HG03066 (cell line): ENCODE results near the gene SSR1.
"Not testable (repeated sequence)": the region's sequence is repeated elsewhere in the genome, so short reads cannot be mapped to it uniquely, and the experiment has no call there.

Source experiments
- ATAC-seq: cut with Tn5 transposase; IDR thresholded peaks from one replicate; pipeline ENCODE4 v1.9.1; 2021; ENCODE audit warnings: low read depth; ENCODE audit not compliant: unreplicated experiment

Gene SSR1

DNA sequence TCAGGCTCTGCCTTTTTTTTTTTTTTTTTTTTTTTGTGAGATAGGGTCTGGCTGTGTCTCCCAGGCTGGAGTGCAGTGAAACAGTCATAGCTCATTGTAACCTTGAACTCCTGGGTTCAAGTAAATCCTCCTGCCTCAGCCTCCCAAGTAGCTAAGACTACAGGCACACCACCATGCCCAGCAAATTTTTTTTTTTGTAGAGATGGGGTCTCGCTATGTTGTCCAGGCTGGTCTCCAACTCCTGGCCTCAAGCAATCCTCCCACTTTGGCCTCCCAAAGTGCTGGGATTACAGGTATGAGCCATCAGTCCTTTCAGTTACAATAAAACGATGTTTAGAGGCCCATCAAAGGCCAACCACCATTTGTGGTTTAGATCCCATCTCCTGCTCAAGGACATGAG, 6.4 kb upstream of the SSR1 start:
- not testable (repeated sequence) for ATAC-seq

DNA sequence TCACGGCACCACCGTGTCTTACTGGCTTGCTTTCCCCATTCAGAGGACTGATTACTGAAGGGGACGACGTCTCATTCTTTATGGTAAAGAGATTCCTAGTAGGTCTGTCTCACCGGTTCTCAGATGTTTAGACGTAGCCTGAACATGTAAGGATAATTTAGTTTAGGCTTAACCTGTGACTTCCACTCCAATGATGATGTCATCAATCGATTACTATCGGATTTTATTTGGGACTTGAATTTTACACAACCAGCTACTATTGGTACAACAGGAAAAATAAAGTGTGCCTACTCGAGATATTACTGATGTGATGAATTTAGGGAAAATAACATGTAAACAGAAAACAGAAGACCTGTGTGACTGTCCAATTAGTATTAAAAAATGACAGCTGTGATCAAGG, 4.5 kb upstream of the SSR1 start:
- ATAC-seq = no peak

DNA sequence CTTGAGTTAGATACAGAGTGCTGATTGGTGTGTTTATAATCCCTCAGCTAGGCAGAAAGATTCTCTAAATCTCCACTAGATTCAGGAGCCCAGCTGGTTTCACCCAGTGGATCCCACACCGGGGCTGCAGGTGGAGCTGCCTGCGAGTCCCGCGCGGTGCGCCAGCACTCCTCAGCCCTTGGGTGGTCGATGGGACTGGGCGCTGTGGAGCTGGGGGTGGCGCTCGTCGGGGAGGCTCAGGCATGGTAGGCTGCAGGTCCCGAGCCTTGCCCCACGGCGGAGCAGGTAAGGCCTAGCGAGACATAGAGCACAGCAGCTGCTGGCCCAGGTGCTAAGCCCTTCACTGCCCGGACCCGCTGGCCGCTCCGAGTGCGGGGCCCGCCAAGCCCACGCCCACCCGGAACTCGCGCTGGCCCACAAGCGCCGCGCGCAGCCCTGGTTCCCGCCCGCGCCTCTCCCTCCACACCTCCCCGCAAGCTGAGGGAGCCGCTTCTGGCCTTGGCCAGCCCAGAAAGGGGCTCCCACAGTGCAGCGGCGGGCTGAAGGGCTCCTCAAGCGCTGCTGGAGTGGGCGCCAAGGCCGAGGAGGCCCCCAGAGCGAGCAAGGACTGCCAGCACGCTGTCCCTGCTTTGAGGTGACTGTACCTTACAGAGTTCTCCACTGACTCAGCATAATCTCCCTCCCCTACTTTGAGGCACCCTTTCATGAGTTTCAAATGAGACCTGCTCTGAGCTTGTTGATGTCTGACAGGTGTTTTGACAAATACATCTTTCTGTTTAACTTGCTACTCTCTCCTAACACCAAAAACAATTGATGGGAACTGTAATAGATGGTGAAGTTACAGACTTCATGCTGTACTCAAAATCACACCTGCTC, 3.9 kb upstream of the SSR1 start:
- ATAC-seq = no peak

DNA sequence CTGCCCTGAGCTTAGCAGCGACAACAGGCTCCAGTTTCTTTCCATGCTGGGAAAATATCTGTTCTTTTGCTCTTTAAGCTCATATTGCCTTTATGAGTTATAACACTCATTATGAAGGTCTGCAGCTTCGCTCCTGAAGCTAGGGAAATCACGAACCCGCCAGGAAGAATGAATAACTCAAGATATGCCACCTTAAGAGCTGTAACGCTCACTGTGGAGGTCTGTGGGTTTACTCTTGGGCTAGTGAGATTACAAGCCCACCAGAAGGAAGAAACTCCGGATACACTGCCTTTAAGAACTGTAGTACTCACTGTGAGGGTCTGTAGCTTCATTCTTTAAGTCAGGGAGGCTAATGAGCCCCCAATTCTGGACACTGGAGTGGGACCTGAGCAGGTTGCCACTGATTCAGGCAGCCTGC, 3.0 kb upstream of the SSR1 start:
- no peak for ATAC-seq

DNA sequence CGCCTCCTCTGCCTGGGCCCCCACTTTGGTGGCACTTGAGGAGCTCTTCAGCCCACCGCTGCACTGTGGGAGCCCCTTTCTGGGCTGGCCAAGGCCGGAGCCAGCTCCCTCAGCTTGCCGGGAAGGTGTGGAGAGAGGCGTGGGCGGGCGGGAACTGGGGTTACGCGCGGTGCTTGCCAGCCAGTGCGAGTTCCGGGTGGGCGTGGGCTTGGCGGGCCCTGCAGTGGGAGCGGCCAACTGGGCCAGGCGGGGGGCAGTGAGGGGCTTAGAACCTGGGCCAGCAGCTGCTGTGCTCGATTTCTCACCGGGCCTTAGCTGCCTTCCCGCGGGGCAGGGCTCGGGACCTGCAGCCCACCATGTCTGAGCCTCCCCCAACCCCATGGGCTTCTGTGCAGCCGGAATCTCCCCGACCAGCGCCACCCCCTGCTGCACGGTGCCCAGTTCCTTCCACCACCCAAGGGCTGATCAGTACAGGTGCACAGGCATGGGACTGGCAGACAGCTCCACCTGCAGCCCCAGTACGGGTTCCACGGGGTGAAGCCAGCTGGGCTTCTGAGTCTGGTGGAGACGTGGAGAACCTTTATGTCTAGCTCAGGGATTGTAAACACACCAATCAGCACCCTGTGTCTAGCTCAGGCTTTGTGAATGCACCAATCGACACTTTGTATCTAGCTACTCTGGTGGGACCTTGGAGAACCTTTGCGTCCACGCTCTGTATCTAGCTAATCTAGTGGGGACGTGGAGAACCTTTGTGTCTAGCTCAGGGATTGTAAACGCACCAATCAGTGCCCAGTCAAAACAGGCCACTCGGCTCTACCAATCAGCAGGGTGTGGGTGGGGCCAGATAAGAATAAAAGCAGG, 2.3 kb upstream of the SSR1 start:
- ATAC-seq = not testable (repeated sequence)

DNA sequence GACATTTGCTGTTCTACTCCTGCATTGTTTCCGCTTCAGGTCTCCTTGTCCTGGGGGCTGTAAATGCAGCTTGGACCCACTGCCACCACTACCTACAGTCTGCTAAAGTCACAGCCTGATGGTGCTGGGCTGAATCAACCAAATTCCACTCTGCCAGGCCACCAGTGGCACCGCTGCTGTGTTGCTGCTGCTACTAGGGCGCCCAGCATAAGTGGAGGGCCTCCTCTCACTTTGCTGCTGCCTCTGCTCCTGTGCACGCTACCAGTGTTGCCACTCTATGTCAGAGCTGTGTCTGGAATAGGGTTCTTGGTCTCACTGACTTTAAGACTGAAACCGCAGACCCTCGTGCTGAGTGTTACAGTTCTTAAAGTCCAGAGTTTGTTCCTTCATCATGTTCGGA, 1.4 kb upstream of the SSR1 start:
- no peak for ATAC-seq

DNA sequence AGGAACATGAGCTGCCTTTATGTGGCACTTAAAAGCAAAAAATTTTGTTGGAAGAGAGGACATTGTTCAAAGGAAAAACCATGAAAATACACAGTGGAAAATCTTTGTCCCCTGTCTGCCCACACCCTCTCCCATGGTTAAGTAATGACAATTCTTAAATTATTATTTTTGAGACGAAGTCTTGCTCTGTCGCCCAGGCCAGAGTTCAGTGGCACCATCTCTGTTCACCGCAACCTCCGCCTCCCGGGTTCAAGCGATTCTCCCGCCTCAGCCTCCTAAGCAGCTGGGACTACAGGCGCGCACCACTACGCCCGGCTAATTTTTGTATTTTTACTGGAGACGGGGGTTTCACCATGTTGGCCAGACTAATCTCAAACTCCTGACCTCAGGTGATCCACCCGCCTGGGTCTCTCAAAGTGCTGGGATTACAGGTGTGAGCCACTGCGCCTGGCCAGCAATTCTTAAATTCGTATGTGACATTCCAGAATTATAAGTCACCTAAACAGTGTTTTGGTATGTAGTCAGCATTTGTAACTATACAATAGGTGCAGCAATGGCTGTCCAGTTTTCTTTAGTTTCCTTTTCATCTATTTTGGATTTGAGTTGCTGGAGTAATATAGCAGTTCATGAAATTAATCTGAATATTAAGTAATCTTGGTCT, 636 bp upstream of the SSR1 start:
- ATAC-seq = no peak

DNA sequence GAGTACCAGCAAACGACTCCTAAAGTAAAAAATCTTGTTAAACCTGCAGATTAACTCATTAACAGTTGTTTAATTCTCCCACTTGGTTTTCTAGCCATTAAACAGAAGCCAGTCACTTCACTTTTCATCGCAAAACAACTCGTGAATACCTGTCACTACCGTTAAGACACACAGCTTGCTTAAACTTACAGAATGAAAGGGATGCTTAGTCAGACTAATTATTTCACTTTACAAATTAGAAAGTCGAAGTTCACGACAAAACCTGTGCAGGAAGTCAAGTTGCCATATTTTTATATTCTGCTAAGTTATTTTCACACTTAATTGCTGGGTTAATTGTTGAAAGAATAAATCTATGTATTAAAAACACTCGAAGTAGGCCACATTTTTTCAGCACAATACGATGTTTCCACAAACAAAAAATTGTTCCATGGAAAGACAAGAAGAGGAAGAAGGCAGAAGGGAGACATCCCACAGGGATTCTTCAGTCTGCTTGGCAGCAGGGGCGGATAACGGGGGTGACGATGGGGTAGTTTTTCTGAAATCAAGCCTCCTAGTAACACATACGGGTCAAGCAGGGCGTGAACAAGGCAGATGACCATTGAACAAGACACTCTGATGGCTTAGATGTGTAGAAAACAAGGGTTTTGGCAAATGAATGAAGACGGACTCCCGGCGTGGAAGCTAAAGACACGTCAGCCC, 933 bp downstream of the SSR1 start:
- no peak for ATAC-seq

DNA sequence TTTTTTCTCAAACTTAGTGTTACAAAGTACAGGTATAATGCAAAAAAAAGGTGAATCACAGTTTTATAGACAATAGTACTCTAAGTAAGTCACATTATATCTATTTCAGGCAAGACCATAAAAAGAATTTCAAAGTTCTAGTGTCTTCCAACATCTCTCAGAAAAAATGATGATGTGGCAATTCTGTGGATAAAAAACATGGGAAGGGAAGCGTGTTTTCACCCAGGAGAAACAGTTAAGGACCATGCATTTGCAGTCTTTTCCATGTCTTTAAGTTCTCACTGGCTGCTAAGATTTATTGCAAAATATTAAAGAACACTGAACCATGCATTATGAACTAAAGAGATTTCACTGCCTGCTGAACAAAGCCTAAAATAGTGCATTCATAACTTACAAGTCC, 1.8 kb downstream of the SSR1 start:
- no peak for ATAC-seq

DNA sequence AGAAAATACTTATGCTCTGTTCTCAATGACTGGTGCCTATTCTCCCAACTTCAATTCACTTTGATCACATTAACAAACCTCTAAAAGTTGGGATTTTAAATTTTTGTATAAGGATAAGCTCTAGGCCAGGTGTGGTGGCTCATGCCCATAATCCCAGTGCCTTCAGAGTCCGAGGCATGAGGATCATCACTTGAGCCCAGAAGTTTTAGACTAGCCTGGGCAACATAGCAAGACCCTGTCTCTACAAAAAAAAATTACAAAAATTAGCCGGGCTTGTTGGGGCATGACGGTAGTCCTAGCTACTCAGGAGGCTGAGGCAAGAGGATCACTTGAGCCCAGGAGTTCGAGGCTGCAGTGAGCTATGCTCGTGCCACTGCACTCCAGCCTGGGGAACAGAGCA, 3.9 kb downstream of the SSR1 start:
- ATAC-seq = no peak

DNA sequence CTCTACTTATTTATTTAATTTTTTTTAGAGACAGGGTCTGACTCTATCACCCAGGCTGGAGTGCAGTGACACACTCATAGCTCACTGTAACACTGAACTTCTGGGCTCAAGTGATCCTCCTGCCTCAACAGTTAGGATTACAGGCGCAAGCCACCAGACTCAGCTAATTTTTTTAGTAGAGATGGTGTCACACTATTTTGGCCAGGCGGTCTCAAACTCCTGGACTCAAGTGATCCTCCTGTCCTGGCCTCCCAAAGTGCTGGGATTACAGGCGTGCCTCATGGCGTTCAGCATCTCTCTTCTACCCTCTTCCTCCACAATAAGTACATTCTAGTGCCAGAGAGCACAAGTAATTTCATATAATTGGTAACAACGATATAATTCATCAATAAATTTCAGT, 5.5 kb downstream of the SSR1 start:
- no peak for ATAC-seq

DNA sequence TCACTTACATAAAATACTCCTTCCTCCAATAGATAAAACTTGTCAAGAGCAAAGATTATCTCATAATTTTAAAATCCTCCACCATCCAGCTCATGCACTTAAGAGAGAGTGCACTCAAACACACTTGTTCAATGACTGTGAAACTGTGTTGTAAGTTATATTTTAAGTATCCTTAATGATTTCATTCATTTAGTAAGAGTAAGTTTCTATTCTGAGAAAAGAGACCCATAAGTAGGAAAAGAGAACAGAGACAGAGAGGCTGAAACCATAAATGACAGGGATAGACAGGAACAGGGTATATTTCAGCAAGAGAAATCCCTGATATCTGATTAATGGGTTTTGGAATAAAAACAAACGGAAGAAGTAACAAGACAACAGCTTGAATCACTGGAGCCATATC, 8.2 kb downstream of the SSR1 start:
- no peak for ATAC-seq

DNA sequence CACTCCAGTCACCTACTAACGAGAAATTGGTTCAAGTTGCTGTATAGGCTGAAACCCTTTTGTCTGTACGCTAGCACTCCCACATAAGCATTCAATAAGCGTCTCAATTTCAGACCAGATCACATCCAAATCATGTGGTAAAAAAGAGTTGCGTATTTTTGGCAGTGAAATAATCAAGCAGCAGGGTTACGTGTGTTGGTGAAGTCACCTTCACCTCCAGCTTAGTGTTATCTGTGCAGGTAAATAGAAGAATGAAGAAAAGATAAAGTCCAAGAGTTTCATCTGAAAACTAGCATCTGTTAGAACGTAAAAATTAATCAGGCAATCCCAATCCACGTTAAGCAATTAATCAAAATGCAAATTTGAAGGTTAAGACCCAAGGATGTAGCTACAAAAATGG, 11.3 kb downstream of the SSR1 start:
- no peak for ATAC-seq

DNA sequence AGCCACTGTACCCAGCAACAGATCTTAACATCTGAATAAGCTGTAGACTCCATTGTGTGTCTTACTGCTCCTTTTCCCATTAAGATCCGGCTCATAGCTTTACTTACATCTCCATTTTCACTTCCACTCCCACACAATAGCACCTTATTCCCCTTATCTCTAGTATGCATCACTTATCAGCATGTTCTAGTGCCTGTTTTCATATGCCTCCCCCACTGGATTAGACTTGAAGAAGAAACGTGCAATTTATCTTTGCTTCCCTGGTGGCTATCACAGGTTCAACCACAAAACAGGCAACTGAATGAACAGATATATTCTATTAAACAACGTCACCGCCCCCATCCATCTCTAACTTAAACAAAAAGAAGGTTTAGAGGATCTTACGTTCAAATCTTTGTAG, 12.1 kb downstream of the SSR1 start:
- ATAC-seq = no peak

DNA sequence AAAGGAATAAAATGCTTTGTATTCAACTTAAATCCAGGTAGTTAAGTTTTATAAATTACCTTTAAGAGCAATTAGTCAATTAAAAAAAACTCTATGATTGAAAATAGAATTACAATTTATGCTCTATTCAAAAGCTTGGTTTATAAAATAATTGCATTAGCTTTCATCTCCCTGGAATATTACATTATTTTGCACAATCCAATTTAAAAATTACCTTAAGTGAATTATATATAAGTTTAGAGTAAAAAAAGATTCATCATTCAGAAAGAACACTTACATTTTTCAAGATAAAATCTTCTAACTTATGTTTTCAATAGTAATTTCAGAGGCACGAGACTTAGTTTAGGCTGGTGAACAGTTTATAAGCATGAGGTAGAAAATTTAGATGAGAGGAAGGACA, 14.9 kb downstream of the SSR1 start:
- no peak for ATAC-seq

DNA sequence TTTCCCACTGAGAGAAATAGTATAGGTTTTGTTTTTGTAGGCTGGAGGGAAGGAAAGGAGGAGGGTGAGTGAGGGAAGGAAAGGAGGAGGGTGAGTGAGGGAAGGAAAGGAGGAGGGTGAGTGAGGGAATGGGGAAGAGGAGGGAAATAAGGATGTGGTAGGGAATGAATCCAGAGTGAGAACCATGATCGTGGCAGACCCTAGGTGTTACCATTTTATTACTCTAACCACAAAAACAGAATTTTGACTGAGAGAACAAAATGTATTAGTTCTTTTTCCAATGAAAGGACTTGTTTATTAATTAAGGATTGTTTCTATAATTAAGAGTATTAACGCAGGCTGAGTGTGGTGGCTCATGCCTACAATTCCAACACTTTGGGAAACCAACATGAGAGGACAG, 16.4 kb downstream of the SSR1 start:
- no peak for ATAC-seq

DNA sequence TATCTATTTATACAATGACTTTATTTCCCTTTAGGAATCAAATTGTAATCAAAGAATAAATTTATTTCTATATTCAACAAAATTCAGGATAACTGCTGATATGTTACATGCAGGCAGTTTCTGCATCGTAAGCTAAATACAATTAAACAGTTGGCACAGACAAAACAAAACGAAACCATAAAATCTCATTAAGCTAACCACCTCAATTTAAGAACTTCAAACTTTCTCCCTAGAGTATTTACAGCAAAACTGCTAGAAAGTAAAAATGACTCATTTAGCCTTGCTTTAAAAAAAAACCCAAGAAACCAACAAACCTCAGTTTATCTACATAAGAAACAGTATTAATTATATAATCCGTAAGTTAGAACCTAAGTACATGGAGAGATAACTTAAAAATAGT, 17.1 kb downstream of the SSR1 start:
- ATAC-seq = no peak

DNA sequence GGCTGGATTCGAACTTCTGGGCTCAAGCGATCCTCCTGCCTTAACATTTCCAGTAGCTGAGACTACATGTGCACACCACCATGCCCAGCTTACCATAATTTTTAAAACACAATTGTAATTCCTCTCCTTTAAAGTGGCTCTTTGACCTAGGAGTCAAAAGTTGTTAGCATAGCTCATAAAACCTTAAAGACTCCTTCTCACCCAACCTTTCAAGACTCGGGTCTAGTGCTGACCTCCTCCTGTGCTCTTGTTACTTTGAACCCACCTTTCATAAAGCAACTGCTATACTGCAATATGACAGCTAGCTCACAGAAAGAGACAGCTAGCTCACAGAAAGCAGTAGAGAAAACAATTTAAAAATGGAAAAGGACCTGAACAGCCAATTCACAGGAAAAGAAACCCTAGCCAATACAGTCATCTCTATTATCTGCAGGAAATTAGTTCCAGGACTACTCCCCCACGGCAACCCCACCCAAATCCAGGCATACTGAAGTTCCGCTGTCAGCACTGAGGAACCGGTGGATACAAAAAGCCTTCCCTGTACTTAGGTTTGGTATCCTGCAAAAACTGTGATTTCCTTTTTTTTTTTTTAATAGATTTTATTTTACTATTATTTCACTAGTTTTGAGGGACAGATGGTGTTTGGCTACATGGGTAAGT, 20.3 kb downstream of the SSR1 start:
- ATAC-seq = no peak

DNA sequence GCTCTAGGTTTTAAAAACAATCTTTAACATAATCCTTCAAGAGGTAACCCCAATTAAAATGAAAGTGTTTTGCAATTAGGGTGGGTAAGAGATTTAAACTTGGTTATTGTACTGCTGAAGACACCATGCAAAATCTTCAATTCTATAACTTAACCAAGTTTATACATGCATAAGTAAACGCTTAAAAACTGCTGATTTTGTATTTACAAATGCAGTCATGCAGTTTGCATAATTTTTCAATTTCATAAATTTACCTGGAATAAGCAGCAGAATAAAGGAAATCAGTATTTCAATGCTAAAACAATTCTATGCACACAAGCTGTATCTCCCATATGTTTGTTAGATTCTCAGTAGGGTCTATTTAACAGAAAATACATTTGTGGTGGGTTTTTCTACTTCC, 22.9 kb downstream of the SSR1 start:
- no peak for ATAC-seq

DNA sequence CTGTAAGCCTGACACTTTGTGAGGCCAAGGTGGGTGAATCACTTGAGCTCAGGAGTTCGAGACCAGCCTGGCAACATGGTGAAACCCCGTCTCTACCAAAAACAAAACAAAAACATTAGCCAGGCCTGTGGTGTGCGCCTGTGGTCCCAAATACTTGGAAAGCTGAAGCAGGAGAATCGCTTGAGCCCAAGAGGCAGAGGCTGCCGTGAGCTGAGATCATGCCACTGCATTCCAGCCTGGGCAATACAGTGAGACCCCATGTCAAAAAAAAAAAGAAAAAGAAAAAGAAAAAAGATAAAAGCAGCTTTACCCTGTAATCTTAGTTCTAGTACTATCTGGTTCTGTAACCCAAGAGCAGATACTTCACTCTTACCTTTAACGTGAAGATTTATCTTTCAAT, 27.6 kb downstream of the SSR1 start:
- no peak for ATAC-seq
